HepG2 (cell line): Measurements from ENCODE around the gene PIK3R1. TPM values are rescaled to one million over a fixed set of nuclear protein-coding genes. Genes with fewer than 3 reads are reported as not detected.

ENCODE experiments used
- ATAC-seq: fragments of 200-7000 bp; cut with Tn5 transposase; 3 replicates; pipeline ENCODE4 v1.9.1; 2020; ENCODE audit warnings: mild to moderate bottlenecking, moderate library complexity
- BruUV-seq: library from RNA; stranded (reverse); fragments of 400-500 nt; replicated peaks from 2 replicates; lab custom pipeline; 2021; lab: Mats Ljungman, UMichigan
- CTCF ChIA-PET: fragments of 300-600 bp; formaldehyde crosslinking; extraction: SDS; loops from one replicate; lab custom pipeline; 2021; ENCODE audit warnings: low total read pairs, inconsistent platforms, low intra/inter-chr PET ratio; lab: Yijun Ruan, JAX
- POLR2A ChIA-PET: fragments of 350-600 bp; sonication (Branson Sonifier 250); formaldehyde crosslinking; loops from one replicate; lab custom pipeline; 2020; ENCODE audit warnings: antibody characterized with exemption, inconsistent platforms; lab: Yijun Ruan, JAX
- DNase-seq: peaks from one replicate; pipeline ENCODE4 v3.0.0-alpha.2; 2015; ENCODE audit warnings: low spot score
- FAIRE-seq: peaks from 3 replicates; lab custom pipeline; 2011; peaks lifted over from hg19 to GRCh38; lab: Jason Lieb, UNC
- H2AFZ ChIP-seq: one replicate; pipeline ENCODE4 v1.6.1; 2011; ENCODE audit warnings: low read length, inconsistent platforms
- H3K27ac ChIP-seq: fragments of 300-600 bp; 3 replicates; pipeline ENCODE4 v1.8.0; 2011; ENCODE audit warnings: mixed run types, mild to moderate bottlenecking, mixed read lengths, low read length, inconsistent platforms; ENCODE audit not compliant: insufficient read depth; ENCODE audit errors: extremely low read length
- H3K27me3 ChIP-seq, 2 experiments: fragments of 200-600 bp in 1 of 2; 2 replicates in 1 of 2; 3 replicates in 1 of 2; pipeline versions ENCODE4 v1.6.0 to v1.8.0; 2011; ENCODE audit warnings: low read length in 2 of 2, mild to moderate bottlenecking in 2 of 2, moderate library complexity in 2 of 2, inconsistent platforms in 1 of 2; ENCODE audit not compliant: insufficient read depth in 2 of 2, control insufficient read depth in 1 of 2
- H3K36me3 ChIP-seq, 2 experiments: fragments of 200-600 bp in 1 of 2; replicated peaks in 1 of 2; 2 replicates in 1 of 2; 3 replicates in 1 of 2; pipeline versions ENCODE4 v1.5.1 to v1.8.0; 2011; ENCODE audit warnings: low read length in 2 of 2, inconsistent platforms in 1 of 2; ENCODE audit not compliant: insufficient read depth in 2 of 2, control insufficient read depth in 1 of 2
- H3K4me1 ChIP-seq: 2 replicates; pipeline ENCODE4 v1.5.1; 2012; ENCODE audit warnings: low read length, inconsistent platforms; ENCODE audit not compliant: insufficient read depth
- H3K4me2 ChIP-seq: 2 replicates; pipeline ENCODE4 v1.6.0; 2011; ENCODE audit warnings: low read depth, low read length, inconsistent platforms
- H3K4me3 ChIP-seq, 3 experiments: fragments of 200-600 bp in 1 of 3; sonication (generic), shearing (Covaris generic) in 1 of 3; replicated peaks in 1 of 3; 2 replicates each; pipeline ENCODE4 v1.5.1; 2011 to 2016; ENCODE audit warnings: low read length in 3 of 3, inconsistent platforms in 2 of 3, low read depth in 2 of 3, mild to moderate bottlenecking in 2 of 3, control low read depth in 1 of 3, mixed read lengths in 1 of 3; ENCODE audit not compliant: insufficient read depth in 1 of 3
- H3K79me2 ChIP-seq: one replicate; pipeline ENCODE4 v1.6.1; 2011; ENCODE audit warnings: low read length, inconsistent platforms; ENCODE audit not compliant: insufficient read depth
- H3K9ac ChIP-seq: 2 replicates; pipeline ENCODE4 v1.6.0; 2011; ENCODE audit warnings: mild to moderate bottlenecking, low read depth, low read length, inconsistent platforms; ENCODE audit not compliant: insufficient read depth
- H3K9me3 ChIP-seq: 2 replicates; pipeline ENCODE4 v1.5.1; 2012; ENCODE audit warnings: mild to moderate bottlenecking, low read length
- H4K20me1 ChIP-seq: 2 replicates; pipeline ENCODE4 v1.6.0; 2011; ENCODE audit warnings: inconsistent platforms, mild to moderate bottlenecking, low read length, moderate library complexity; ENCODE audit not compliant: insufficient read depth
- CERS6 ChIP-seq: sonication (generic); formaldehyde crosslinking; IDR thresholded peaks from 2 replicates; pipeline ENCODE4 v1.5.0; 2020; ENCODE audit warnings: missing genetic modification reagents
- CSRNP1 ChIP-seq: sonication (generic); formaldehyde crosslinking; IDR thresholded peaks from 2 replicates; pipeline ENCODE4 v1.8.1; 2023; ENCODE audit warnings: mild to moderate bottlenecking, missing genetic modification reagents
- LBX2 ChIP-seq: sonication (generic); formaldehyde crosslinking; IDR thresholded peaks from 2 replicates; pipeline ENCODE4 v1.5.0; 2020; ENCODE audit warnings: missing genetic modification reagents, mild to moderate bottlenecking, borderline replicate concordance
- PAX8 ChIP-seq: sonication (generic); formaldehyde crosslinking; IDR thresholded peaks from 2 replicates; pipeline ENCODE4 v1.8.0; 2022; ENCODE audit warnings: mild to moderate bottlenecking, missing genetic modification reagents, borderline replicate concordance
- SOX13 ChIP-seq, 3 experiments: fragments of 450-650 bp in 1 of 3; sonication (generic) in 1 of 3; formaldehyde crosslinking in 1 of 3; IDR thresholded peaks in 2 of 3; conservative IDR thresholded peaks in 1 of 3; 2 replicates each; pipeline versions ENCODE4 v1.5.0 to v1.6.1; 2016 to 2020; ENCODE audit warnings: antibody characterized with exemption in 1 of 3, mild to moderate bottlenecking in 1 of 3, missing compliant biosample characterization in 1 of 3, missing genetic modification reagents in 1 of 3, moderate library complexity in 1 of 3
- ZKSCAN8 ChIP-seq: IDR thresholded peaks from 2 replicates; pipeline ENCODE4 v1.6.1; 2016; ENCODE audit warnings: borderline replicate concordance, missing genetic modification reagents, missing compliant biosample characterization
- ZNF142 ChIP-seq: sonication (generic); formaldehyde crosslinking; IDR thresholded peaks from 2 replicates; pipeline ENCODE4 v1.4.0; 2020; ENCODE audit warnings: missing genetic modification reagents
- ZNF367 ChIP-seq: sonication (generic); formaldehyde crosslinking; IDR thresholded peaks from 2 replicates; pipeline ENCODE4 v1.4.0; 2020; ENCODE audit warnings: missing genetic modification reagents, borderline replicate concordance
- ZSCAN12 ChIP-seq: sonication (generic); formaldehyde crosslinking; IDR thresholded peaks from 2 replicates; pipeline ENCODE4 v1.9.0; 2021; ENCODE audit warnings: mild to moderate bottlenecking, missing genetic modification reagents
- ZSCAN20 ChIP-seq: sonication (generic); formaldehyde crosslinking; IDR thresholded peaks from 2 replicates; pipeline ENCODE4 v1.4.0; 2020; ENCODE audit warnings: missing genetic modification reagents, mild to moderate bottlenecking, borderline replicate concordance
- WGBS: methylation state at CpG from one replicate; pipeline ENCODE4 v1.1.6; 2017; ENCODE audit warnings: low lambda C conversion rate; 5-methylcytosine and 5-hydroxymethylcytosine counted together
- in situ Hi-C: cut with HindIII; loops from 2 replicates; pipeline ENCODE4 v1.10.0; 2017; ENCODE audit warnings: low pct_unique_long_range_greater_than_20kb; ENCODE audit not compliant: extremely low pct_ligation_motif_present
- intact Hi-C: fragments of 100-400 bp; cut with micrococcal nuclease; formaldehyde crosslinking; loops from one replicate; pipeline ENCODE4 v1.10.0; 2022; ENCODE audit not compliant: unreplicated experiment
- polyA plus RNA-seq, 8 experiments: library from polyadenylated mRNA; depleted of rRNA in 3 of 8; stranded (reverse) in 7 of 8; unstranded in 1 of 8; fragments of >200 nt; fragmentation: Illumina TruSeq in 4 of 8; extraction: Trizol in 4 of 8; gene quantifications; 2 replicates each; pipeline versions ENCODE4 v1.2.1 to v1.2.3, GENCODE V29; 2011 to 2016; ENCODE audit warnings: low read depth in 4 of 8, missing spikeins in 1 of 8, mixed read lengths in 1 of 8; ENCODE audit not compliant: insufficient read depth in 1 of 8
- total RNA-seq, 5 experiments: library from RNA; depleted of rRNA; stranded (reverse); fragments of >200 nt; fragmentation: Illumina TruSeq; extraction: Trizol; gene quantifications; 2 replicates each; pipeline ENCODE4 v1.2.3, GENCODE V29; 2016; ENCODE audit warnings: low read depth in 1 of 5

Gene PIK3R1
- total and polyA plus RNA-seq, 2 of the 13 experiments (the other 11 are each of a cell fraction or from before 2014, with no cell fraction given), result 8.4 to 21.3 TPM

GRCh38 chr5:68337235-68337634, 121.7 kb downstream of the PIK3R1 start:
- 23% methylated on average over 4 of the region's 4 CpGs for WGBS
- Histone ChIP-seq H3K27ac (no peak overlapping the region), H3K4me2 (no peak overlapping the region), H3K79me2 (no peaks in the 10 kb centered on the region), H4K20me1 (no peaks in the 10 kb centered on the region), H3K27me3 (no peaks in the 10 kb centered on the region), H3K9ac (no peak overlapping the region), H2AFZ (no peak overlapping the region)
- DNase-seq, result no peak
- in situ Hi-C loops (no loop called here), intact Hi-C loops (no loop called here)
- POLR2A ChIA-PET, result no interaction called here
- BruUV-seq, result no TSS peak
- no peak for ATAC-seq
- FAIRE-seq, result no peak
- TF ChIP-seq ZNF367 (CRISPR knock-in tag) (no peak), PAX8 (CRISPR knock-in tag) (no peak), ZKSCAN8 (CRISPR knock-in tag) (no peak), ZSCAN12 (no peak), SOX13 (IDR thresholded peaks at IDR 0.05) (no peak), SOX13 (CRISPR knock-in tag; conservative IDR thresholded peaks at IDR 0.05 in 1 of 2, IDR thresholded peaks at IDR 0.05 in 1 of 2) (no peak), CSRNP1 (no peak), LBX2 (CRISPR knock-in tag) (no peak), ZNF142 (CRISPR knock-in tag) (no peak), CERS6 (no peak), ZSCAN20 (CRISPR knock-in tag) (no peak)
- TF ChIP-seq, all 625 proteins: peak for 0
- Histone ChIP-seq H3K9me3 (no peaks in the 10 kb centered on the region), H3K4me3 (no peak overlapping the region), H3K4me1 (no peaks in the 10 kb centered on the region), H3K36me3 (no peaks in the 10 kb centered on the region)
- CTCF ChIA-PET, result no interaction called here
